ELR (cell line): ENCODE data around the gene FRZB.
"Not testable (repeated sequence)": the region's sequence is repeated elsewhere in the genome, so short reads cannot be mapped to it uniquely, and the experiment has no call there.

Source experiments
- DNase-seq: peaks from one replicate; pipeline ENCODE4 v3.0.0-alpha.2; 2015; ENCODE audit warnings: low read depth

Gene FRZB

DNA sequence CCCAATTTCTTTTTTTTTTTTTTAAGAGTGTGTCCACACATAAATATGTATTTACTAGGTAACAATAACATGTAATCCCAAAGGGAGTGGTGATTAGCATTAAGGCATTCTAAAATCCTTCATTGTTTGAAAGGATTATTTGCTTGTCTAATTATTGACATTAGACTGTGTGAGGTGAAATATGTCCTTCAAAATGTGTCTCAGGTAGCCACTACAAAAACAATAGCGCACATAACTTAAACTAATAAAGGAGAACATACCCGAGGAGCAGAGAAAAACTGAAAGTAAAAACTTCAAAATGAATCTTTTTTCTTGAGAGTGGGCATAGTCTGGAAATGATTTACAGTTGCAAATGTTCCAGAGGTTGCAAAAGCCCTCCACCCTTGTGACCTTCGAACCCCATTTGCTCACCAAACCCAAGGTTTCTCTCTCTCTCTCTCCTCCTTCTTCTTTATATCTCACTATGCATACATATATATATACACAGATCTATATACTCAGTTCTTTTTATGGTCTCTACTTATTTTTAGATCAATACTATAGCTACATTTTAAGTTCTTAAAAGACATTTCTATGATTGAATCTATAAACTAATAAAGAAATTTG, 24.4 kb upstream of the FRZB start:
- DNase-seq = no peak

DNA sequence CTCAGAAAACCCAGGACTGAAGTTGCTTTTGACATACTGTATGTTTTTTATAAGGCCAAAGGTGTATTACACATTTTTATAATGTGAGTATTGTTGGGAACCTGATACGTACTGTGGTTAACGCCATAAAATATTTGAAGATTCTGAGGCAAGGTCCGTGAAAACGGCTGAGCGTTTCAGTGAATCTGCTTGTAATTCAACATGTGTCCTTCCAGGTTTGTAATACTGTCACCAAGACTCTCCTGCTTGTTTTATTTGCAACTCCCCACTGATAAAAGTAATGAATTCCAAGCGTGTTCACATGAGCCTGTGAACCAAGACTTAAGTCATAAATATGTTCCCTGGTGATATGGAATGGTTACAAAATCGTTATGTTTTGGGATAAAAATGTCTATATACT, 23.9 kb upstream of the FRZB start:
- DNase-seq = no peak

DNA sequence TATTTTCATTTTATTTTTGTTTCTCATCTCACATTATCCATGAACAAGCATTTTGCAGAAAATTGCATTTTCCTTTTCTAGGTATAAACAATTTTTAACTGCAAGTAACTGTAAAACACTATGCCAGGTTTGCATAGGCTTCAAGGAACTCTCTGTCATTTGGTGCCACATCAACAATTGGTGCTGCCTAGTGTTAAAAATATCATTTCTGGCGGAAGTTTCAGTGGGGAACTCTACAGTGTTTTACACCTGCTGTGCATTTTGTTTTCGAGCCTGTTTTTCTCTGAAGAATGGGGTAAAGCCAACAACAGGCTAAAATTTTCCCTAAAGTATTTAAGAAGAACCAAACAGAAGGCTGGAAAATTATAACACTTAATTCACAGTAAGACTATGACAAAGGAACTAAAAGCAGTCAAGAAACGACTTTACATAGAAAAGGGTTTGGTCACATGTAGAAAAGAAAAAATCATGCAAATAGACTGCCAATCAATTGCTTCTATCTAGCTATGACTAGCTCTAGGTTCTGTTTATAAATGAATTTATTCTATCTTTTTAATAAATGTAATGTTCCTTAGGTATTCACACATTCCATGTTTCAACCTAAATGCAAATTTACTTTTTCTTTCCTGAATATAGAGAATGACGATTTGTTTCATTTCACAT, 21.4 kb upstream of the FRZB start:
- no peak for DNase-seq

DNA sequence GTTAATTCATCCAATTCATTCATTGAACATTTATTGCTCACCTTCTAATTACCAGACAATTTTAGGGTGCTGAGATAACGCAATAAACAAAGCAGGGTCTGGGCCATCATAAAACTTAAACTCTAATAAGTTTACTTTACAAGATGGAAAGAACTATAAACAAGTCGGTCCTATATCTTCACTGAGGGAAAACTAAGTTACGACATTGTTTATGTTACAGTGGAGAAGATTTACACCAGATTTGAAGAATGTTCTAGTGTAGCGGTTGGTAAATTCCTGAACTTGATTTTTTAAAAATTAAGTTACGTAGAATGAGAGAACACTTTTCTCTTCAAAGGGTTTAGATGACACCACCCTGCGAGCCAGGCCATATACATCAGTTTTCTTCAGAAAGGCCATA, 20.7 kb upstream of the FRZB start:
- DNase-seq = no peak

DNA sequence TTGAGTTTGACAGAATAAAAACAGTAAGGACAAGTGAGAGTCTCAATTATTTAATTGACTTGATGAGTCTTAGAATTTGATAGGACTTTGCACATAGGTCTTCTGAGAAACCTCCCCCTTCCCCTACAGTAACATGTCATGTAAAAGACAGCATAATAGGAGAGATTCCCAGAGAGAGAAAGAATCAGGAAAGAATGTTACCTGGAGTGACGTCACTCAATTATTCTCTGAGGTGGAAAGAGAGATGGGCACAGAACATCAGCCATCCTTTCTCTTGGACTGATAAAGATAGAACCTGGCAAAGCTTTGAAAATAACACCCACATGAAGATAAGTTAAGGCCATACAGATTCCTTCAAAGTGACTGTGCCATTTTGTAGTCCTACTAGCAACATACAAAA, 19.3 kb upstream of the FRZB start:
- no peak for DNase-seq

DNA sequence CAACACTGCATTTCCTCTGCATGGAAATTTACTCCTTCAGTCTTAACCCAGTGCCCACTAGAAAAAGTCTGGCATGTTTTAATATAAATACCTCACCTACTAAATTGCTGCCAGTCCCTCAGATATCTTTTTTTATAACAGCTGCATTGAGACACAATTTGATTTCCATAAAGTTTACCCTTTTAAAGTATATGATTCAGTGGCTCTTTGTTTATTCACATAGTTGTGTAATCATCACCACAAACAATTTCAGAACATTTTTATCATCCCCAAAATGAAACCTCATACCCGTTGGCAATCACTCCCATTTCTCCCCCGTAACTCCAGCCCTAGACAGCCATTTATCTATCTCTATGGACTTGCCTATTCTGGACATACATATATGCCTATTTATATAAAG, 17.0 kb upstream of the FRZB start:
- DNase-seq = peak; percentile 32

DNA sequence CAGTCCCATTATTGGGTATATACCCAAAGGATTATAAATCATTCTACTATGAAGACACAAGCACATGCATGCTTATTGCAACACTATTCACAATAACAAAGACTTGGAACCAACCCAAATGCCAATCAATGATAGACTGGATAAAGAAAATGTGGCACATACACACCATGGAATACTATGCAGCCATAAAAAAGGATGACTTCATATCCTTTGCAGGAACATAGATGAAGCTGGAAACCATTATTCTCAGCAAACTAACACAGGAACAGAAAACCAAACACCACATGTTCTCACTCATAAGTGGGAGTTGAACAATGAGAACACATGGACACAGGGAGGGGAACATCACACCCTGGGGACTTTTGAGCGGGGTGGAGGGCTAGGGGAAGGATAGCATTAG, 13.7 kb upstream of the FRZB start:
- not testable (repeated sequence) for DNase-seq

DNA sequence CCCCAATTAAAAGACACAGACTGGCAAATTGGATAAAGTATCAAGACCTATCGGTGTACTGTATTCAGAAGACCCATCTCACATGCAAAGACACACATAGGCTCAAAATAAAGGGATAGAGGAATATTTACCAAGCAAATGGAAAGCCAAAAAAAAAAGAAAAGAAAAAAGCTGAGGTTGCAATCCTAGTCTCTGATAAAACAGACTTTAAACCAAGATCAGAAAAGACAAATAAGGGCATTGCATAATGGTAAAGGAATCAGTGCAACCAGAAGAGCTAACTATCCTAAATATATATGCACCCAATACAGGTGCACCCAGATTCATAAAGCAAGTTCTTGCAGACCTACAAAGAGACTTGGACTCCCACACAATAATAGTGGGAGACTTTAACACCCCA, 10.2 kb upstream of the FRZB start:
- DNase-seq = not testable (repeated sequence)

DNA sequence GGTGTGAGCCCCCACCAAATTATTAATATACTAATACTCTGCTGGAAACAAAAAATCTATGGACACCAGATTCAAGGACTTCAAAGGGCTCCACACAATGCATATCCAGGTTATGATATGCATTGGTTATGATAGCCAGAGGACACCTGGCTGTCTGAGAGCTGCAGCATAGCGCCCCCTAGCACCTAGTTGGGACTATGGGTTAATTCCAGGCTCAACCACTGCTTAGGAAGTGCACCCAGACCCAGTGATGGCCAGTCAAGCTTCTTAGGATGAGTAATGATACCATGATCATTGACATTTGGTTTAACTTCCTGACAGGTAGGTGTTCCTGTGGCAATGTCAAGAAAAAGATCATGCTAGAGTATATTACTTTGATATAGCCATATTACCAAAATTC, 3.8 kb upstream of the FRZB start:
- DNase-seq = peak; percentile 56

DNA sequence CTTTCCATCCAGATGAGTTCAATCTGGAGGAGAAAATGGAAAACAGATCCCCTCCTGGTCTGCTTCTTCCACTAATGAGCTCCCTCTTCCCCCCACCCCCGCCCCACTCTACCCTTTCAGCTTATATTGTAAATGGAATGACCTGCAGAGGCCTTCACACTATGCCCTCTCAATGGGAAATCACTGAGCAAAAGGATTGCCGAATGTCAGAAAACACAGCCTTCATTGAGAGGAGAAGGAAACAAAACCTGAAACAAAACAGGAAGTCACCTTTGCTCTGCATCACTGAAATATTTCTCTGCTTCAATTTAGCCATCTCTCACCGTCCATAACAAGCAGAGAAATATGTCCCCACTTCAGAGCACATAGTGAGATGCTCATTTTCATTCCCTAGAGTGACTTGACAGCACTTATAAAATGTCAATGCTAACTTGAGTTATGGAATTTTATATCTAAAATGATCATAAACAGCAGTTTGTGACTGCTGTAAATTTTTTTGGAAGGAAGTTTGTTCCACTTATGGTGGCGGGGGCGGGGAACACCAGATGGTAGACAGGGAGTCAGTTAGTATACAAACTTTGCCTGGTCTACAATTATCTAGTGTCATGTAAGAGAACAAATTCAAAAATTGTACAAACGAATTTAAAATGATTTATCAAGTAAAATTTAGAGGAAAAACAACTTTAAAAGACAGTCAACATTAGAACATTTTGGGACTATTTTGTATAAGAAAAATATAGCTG, 1.8 kb upstream of the FRZB start:
- no peak for DNase-seq

DNA sequence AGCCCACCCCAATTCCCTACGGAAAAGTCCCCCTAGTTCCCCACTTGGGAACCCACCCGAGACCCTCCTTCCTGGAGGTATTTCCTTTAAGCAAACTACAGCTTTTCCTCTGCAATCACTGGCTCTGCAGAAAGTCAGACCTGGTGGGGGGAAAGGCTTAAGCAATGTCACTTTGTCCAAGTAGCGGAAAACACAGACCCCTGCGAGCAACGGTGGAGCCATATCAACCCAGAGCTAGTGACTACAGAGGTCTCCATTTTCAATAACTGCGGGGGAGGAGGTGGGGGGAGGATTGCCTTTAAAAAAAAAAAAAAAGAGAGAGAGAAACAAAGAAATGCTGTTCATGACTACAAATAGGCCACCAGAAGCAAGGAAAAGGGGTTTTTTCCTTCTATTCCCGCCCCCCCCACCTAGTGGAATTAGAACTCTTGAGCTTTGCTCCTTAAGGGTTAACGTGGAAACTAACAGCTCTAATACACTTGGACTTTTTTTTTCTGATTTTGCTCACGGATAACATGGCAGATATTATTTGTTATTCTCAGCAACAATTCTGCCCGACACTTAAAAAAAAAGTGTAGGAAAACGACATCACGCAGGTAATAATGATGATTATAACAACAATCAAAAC, 1.1 kb upstream of the FRZB start:
- no peak for DNase-seq

DNA sequence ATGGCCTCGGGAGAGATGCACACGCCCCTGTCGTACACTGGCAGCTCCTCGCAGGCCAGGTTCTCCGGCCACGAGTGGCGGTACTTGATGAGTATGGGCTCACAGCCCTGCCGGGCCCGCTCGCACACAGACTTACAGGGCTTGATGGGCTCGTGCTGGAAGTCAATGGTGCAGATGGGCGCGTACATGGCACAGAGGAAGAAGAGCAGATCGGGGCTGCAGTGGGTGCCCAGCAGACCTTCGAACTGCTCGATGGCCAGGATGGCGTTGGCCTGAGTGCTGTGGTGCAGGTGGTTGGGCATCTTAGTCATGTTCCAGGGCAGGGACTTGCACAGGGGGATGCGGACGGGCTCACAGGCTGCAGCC, 359 bp downstream of the FRZB start:
- DNase-seq = no peak

DNA sequence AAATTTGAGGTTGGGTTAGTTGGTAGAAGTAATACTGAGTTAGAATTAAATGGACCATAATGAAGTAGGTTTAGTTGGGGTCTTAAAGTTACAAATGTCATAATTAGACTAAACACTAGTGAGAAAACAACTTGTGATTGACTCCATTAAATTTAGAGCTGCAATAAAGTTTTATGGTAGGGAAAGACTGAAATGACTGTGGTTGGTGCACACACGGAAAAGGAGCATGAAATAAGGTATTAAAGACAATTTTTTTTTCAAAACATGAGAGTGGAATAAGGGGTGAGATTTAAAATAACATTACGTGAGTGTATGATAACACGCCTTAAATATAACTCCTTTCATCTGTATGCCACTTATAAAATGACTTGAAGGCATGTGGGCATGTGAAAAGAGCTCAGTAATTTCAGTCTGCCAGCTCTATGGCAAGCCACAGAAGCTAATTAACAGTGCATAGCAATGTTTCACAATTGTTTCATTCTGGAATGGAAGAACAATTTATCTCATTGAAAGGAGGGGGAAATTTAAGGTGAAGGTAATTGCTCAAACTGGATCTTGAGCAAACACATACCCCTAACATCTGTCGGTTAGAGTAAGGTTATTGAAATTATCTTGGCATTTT, 1.4 kb downstream of the FRZB start:
- DNase-seq = no peak

DNA sequence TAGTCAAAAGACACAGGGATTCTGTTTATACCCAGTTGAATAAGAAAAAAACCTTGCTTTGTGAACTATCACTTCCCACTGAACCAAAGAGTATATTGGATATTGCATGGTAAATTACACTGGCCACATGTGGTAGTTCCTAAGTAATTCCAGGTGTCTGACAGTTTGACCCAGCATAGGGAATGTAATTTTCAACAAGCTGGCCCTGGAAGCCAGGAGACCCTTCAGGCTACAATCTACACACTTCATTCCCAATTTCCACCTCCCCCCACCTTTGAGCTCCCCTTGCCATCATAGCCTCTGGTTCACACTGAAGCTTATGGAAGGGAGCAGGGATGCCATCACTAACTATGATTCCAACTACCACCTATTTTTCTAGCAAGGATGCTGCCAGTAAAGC, 2.8 kb downstream of the FRZB start:
- DNase-seq = no peak

DNA sequence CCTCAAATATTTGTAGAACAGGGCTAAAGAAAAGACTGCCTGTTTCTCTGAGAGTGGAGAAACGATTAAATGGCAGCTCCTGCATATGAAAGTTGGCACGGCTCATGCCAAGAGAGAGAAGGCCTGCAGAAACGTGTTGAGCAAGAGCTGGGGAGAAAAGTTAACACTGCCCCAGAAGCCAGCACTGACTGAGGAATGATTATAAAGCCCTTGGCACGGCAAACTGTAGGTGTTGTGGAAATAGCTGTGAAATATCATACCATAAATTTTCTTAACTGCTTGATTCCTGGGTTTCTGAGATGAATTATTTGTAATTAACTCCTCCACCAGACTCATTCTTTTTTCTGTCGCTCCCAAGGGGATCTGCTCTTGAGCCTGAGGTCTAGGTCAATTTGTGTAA, 4.3 kb downstream of the FRZB start:
- no peak for DNase-seq

DNA sequence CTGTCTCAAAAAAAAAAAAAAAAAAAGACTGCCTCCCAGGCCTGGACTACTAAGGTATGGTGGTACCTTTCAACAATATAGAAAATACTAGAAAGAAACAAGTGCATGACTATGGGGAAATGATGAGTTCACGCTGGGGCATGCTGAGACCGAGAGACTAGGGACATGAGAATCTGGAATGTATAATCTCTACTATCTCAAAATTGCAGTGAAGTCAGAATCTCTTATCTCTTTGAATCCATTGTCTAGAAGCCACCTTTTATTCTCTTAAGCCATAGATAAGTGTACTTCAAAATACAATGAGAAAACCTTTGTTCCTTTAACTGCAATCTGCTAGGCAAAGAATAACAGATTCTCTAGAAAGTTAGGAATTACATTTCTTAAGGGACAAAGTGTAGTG, 5.6 kb downstream of the FRZB start:
- DNase-seq = no peak

DNA sequence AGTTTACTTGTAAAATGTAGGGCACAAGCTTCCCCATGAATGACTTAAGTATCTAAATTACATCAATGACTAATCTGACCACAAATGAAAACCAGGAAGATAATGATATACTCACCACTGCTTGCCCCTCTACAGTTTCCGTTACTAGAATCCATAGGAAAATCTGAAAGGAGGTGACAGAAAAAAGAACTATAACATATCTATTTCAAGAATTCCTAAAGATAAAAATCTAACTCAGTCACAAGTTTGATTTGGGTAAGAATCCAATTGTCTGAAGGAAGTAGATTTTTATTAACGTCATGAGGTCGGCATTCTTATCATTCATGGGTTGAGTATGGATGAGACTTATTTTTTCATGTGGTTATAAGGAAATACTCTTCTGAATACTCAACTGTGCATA, 7.8 kb downstream of the FRZB start:
- DNase-seq = peak; percentile 82

DNA sequence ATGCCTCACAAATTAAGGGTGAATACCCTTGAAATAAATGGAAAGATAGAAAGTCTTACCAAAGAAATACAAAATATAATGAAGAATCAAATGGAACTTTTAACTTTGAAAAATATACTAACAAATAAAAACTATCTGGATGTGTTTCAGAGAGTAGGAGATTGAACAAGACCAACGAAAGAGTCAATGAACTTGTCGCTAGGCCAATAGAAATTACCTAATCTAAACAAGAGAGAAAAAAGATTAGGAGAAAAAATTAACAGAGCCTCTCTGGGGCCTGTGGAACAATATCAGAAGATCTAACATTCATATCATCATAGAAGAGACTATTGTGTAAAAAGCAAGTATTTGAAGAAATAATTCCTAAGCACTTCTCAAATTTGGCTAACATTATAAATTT, 11.1 kb downstream of the FRZB start:
- DNase-seq = no peak

DNA sequence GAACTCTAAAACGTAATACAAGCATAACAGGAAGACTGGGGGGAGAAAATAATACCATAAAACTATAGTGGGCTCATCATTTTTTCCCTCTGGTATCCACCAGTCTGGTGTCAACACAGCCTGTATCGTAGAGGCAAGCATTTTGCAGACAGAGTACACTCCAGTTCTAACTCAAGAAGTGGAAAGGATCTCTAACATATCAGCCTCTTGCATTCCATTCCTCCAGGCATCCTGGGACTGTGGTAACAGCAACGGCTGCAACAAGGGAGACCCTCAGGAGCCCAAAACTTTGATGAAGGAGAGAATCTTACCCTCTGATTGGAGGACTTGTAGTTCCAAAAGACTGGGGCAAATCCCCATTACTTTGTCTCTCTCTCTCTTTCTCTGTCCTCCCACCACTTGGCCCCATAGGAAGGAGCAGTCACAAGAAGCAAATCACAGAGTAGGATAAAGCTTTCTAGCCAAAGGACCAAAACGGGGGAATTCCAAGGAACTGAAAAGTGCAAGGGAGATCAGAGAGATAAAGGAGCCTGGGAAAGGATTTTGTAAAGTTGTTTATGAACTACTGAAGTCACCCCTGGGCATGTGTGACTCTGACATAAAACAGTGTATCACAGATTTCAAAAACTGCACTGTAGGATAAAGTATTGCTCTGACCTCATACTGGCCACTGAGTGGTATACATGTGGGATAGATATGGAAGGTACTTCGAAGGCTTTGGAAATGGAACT, 11.9 kb downstream of the FRZB start:
- DNase-seq = peak; percentile 46

DNA sequence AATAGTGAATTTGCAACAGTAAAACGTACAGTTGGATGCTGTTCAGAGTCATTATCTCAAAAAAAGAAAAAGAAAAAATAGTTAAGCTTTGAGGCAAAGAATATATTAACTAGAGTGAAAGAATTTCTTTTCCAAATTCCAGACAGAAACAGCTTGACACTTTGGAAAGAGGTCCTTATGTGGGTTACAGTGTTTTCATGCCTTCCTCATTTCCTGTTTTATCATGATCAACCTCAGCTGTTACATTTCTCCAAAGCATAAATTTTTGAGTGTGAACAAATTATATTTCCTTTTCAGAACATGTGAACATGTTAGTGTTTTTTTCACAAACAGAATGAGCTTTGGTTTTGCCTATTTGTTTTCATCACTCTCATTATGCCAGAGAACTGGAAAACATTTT, 13.6 kb downstream of the FRZB start:
- no peak for DNase-seq

DNA sequence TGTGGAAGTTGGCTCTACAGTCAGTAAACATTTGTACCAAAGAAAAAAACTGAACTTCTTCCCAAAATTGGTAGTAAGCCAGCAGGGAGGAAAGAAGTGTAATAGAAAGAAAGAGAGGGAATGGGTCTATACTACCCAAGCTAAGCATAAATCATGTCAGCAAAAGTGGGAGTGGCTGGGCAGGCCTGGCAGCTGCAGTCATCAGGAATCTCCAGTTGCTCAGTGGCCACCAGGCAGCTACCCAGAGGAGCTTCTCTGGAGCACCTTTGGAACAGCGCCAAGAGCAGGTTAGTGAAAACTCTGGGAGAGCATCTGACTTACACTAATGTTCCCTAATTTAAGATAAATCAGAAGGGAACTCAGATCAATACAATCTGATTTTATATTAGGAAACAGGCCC, 14.3 kb downstream of the FRZB start:
- DNase-seq = peak; percentile 42

DNA sequence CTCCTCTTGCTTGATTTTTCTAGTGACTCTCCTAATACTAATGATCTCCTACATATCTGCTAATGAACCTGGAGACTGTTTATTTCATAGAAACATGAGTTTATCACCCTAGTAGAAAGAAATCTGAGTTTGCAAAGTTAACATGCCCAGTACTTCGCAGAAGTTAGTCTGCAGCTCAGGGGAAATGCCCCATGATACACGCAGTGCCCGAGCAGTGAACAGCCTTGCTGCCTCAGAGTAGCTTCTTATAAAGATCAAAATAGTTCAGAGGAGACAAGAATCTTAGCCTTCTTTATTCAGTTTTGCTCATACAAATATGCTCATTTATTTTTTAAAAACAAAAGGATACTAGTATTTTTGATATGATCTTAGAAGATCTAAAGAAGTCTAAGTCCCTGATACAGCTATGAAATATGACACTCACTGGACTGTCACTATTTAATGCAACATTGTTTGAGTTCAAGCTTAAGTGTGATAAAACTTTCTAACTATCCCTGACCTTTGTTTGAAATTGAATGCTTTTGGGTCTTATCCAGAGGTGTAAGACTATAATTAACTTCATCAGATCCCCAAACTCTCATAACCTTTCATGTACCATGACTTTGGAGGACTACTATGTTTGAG, 20.5 kb downstream of the FRZB start:
- DNase-seq = no peak
